Measurements from ENCODE around the gene PRSS36. TPM values are rescaled to one million over a fixed set of nuclear protein-coding genes. Genes with fewer than 3 reads are reported as not detected.

Gene PRSS36
- total RNA-seq, 1 experiment from 2014 or later, result 1.6 TPM

DNA sequence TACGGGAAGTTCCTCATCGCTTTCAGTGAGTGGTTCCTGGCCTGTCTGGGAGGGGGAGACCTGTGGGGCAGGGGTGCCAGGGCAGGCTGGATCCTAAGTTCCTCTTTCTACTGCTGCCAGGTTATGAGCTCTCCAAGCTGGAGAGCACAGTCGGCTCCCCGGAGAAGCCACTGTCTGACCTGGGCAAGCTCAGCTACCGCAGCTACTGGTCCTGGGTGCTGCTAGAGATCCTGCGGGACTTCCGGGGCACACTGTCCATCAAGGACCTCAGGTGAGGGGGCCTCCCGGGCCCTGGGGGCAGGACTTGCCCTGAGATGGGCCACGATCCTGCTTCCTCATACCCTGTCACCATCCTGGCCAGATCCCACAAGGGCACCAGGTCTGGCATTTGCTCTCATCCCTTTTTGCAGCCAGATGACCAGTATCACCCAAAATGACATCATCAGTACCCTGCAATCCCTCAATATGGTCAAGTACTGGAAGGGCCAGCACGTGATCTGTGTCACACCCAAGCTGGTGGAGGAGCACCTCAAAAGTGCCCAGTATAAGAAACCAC lies 19.5 kb downstream of the PRSS36 start:
- ChIA-PET POLR2A (interaction anchor here (0.7 to 3.2 kb wide), 4 partner anchors 9 to 91 kb away, joined by 3 to 35 read pairs (median 14); partner anchors contain the start of gene KAT8), CTCF (interaction anchor here (2.0 to 2.8 kb wide), 2 partner anchors 12 to 13 kb away, joined by 8 to 30 read pairs; partner anchors contain the start of gene KAT8)
- H3K4me1 Mint-ChIP-seq (ENCODE audit: low read depth, unreplicated experiment), result peaks cover 33% of the 10 kb centered on the region
- Histone ChIP-seq H3K9me3 (no peaks in the 10 kb centered on the region), H3K36me3 (ENCODE audit: control insufficient read depth, insufficient read depth, low read length) (peaks cover 6% of the 10 kb centered on the region), H3K4me3 (ENCODE audit: low read depth, low read length) (no peak overlapping the region), H3K4me1 (peaks cover 41% of the 10 kb centered on the region), H3K27me3 (replicated peaks; ENCODE audit: control insufficient read depth, insufficient read depth, low read length) (no peaks in the 10 kb centered on the region)
- BruUV-seq (replicated peaks), result no TSS peak
- peak overlapping the region; percentile 76 for H3K4me3 Mint-ChIP-seq (ENCODE audit: unreplicated experiment)
- TF ChIP-seq, protein P1, sequence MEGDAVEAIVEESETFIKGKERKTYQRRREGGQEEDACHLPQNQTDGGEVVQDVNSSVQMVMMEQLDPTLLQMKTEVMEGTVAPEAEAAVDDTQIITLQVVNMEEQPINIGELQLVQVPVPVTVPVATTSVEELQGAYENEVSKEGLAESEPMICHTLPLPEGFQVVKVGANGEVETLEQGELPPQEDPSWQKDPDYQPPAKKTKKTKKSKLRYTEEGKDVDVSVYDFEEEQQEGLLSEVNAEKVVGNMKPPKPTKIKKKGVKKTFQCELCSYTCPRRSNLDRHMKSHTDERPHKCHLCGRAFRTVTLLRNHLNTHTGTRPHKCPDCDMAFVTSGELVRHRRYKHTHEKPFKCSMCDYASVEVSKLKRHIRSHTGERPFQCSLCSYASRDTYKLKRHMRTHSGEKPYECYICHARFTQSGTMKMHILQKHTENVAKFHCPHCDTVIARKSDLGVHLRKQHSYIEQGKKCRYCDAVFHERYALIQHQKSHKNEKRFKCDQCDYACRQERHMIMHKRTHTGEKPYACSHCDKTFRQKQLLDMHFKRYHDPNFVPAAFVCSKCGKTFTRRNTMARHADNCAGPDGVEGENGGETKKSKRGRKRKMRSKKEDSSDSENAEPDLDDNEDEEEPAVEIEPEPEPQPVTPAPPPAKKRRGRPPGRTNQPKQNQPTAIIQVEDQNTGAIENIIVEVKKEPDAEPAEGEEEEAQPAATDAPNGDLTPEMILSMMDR (IDR thresholded peaks at IDR 0.05; ENCODE audit: insufficient read depth in 1 of 2, low read depth in 1 of 2, low read length in 1 of 2, severe bottlenecking in 1 of 2, unreplicated experiment in 1 of 2), result no peak
- H3K27me3 Mint-ChIP-seq (ENCODE audit: insufficient read depth, unreplicated experiment), result no peaks in the 10 kb centered on the region
- no peak for DNase-seq
- peak overlapping the region; percentile 75 for H3K27ac Mint-ChIP-seq (ENCODE audit: unreplicated experiment)
- H3K36me3 Mint-ChIP-seq (ENCODE audit: insufficient read depth, unreplicated experiment), result peaks cover 54% of the 10 kb centered on the region
- intact Hi-C loops (cut with micrococcal nuclease; ENCODE audit: unreplicated experiment), result loop anchor here (10.0 kb wide), 1 partner anchor 324 kb away; the partner anchor contains the start of gene ARMC5
- no peaks in the 10 kb centered on the region for H3K9me3 Mint-ChIP-seq (ENCODE audit: unreplicated experiment)

DNA sequence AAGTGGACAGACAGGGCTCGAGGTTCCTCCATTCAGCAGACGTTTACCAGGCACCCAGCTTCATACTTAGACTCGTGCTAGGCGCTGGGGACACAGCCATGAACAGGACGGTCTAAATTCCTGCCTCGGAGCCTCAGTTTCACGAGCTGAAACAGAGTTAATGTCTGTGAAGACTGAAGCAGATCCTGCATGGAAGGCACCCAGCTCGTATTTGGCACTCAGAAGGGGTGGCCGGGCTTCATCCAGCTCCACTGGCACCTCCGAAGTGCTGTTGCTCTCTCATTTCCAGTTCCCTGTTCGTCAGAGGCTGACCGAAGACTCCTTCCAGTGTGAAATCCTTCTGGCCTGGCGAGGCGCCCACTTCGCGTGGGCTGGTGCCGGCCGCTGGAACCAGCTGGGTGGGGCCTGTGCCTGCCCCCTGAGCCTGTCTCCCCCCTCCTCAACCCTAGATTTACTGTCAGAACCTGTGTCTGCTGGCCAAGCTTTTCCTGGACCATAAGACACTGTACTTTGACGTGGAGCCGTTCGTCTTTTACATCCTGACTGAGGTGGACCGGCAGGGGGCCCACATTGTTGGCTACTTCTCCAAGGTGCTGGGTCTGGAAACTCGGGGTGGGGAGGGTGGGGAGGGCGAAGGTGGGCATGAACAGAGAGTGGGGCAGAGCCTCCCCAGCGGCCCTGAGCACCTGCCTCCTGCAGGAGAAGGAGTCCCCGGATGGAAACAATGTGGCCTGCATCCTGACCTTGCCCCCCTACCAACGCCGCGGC lies 20.1 kb downstream of the PRSS36 start:
- intact Hi-C loops (cut with micrococcal nuclease; ENCODE audit: unreplicated experiment), result loop anchor here (10.0 kb wide), 1 partner anchor 325 kb away; the partner anchor contains the start of gene ARMC5
- H3K27ac Mint-ChIP-seq (ENCODE audit: unreplicated experiment), result peak overlapping the region; percentile 75
- BruUV-seq (replicated peaks), result no TSS peak

More for the DNA sequence above, 20.1 kb downstream of the PRSS36 start:
- Histone ChIP-seq H3K27me3 (replicated peaks; ENCODE audit: control insufficient read depth, insufficient read depth, low read length) (no peaks in the 10 kb centered on the region), H3K9me3 (no peaks in the 10 kb centered on the region), H3K4me1 (peaks cover 41% of the 10 kb centered on the region), H3K4me3 (ENCODE audit: low read depth, low read length) (no peak overlapping the region), H3K36me3 (ENCODE audit: control insufficient read depth, insufficient read depth, low read length) (peaks cover 6% of the 10 kb centered on the region)
- H3K9me3 Mint-ChIP-seq (ENCODE audit: unreplicated experiment), result no peaks in the 10 kb centered on the region
- H3K4me1 Mint-ChIP-seq (ENCODE audit: low read depth, unreplicated experiment), result peaks cover 32% of the 10 kb centered on the region
- no peaks in the 10 kb centered on the region for H3K27me3 Mint-ChIP-seq (ENCODE audit: insufficient read depth, unreplicated experiment)
- ChIA-PET POLR2A (interaction anchor here (0.7 to 3.9 kb wide), 3 partner anchors 12 to 91 kb away, joined by 9 to 24 read pairs (median 20); partner anchors contain the start of gene KAT8), CTCF (interaction anchor here (2.8 kb wide), 1 partner anchor 13 kb away, joined by 30 read pairs; no protein-coding TSS in a partner anchor)
- peaks cover 49% of the 10 kb centered on the region for H3K36me3 Mint-ChIP-seq (ENCODE audit: insufficient read depth, unreplicated experiment)
- H3K4me3 Mint-ChIP-seq (ENCODE audit: unreplicated experiment), result no peak overlapping the region
- no peak for DNase-seq
- TF ChIP-seq, protein P1 (IDR thresholded peaks at IDR 0.05; ENCODE audit: insufficient read depth in 1 of 2, low read depth in 1 of 2, low read length in 1 of 2, severe bottlenecking in 1 of 2, unreplicated experiment in 1 of 2), result no peak

Data from Caco-2 (cell line).